ENCODE measurements around the gene CARS2.
"Not testable (repeated sequence)": the region's sequence is repeated elsewhere in the genome, so short reads cannot be mapped to it uniquely, and the experiment has no call there.

CARS2 gene

DNA sequence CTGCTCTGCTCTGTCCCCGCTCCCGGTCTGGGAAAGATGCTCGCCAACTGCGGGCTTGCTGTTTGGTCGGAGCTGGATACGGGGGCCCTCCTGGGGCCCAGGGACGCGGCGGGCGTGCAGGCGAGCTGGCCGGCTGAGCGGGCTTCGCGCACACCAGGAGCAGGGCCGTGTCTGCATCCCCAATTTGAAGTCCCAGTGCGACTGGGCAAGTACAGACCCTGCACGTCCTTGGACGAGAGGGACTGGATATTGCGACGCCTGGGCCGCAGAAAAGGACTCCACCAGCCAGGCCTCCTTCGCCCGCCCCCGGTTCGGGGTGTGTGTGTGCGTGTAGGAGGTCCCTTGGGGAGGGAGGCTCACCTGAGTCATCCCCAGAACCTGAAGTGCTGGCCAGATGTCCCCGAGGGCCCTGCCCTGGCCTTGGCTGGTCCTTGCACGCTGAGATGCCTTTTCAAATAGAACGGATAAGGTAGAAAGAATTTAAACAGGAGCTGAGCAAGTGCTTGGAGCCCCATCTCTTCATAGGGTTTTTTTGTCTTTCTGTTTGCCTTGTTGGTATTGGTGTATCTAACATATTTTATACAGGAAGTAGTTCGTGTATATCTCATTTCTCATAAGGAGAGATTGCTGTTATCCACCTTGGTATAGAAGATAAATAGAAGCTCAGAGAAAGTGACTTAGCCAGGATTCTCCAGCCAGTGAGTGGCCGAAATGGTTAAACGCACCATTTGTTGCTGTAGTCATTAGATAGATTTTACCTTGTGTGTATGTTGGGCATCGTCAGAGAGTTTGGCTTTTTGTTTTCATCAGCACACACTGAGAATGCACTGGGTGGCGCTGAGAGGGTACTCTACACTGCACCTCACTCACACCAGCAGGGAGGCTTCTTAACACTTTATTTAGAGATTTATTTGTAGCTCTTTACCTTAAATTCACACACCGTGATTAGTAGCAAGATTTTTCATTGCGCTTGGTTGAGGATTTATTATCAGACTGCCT is 89.5 kb downstream of the CARS2 start:
- ATAC-seq = peak; percentile 57
- Mint-ChIP-seq H3K4me3 (peak overlapping the region; percentile 96), H3K9me3 (peaks cover 0 to 8% of the 10 kb centered on the region in 2 donors), H3K4me1 (peaks cover 32% of the 10 kb centered on the region), H3K27me3 (no peaks in the 10 kb centered on the region), H3K27ac (peak overlapping the region; percentile 92 to 93)
- peak; percentile 38 to 55 for DNase-seq

DNA sequence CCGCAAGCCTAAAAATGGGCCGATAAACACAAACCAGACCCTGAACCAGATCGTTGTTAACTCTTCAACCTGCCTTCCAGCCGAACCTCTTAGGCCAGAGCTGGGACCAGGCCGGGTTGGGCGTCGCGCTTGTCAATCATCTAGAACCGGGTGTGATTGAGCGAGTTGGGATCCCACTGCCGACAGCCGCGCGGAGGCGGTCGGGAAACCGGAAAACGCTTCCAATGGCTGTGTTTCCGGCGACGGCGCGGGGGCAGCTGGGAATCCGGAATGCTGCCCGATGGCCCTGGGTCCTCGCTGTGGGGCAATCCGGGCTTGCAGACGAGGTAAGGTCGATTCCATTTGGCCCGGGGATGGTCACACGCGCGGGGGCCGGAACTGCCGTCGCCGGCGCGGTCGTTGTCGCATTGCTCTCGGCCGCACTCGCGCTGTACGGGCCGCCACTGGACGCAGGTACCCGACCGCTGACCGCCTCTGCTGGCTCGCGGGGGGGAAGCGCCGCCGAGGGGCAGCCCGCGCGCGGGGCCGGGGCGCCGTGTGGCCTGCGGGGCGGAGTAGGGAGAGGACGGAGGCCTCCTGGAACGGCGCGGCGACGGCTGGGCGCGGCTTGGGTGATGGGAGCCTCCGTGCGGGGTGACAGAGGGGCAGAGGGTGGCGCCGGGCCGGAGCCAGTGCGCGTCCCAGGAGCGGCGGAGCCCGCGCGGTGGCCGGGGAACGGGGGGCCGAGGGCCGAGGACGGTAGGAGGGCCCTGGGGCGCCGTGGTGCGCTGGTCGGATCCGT is 90.4 kb downstream of the CARS2 start, which contains the start of gene NAXD:
Gene NAXD (plus strand): TSS at position 224 of the 781 bp plus-strand sequence. CDS start 57 bp downstream, at position 281.
- peaks cover 32% of the 10 kb centered on the region for H3K4me1 Mint-ChIP-seq
- H3K9me3 Mint-ChIP-seq = peaks cover 0 to 8% of the 10 kb centered on the region in 2 donors
- peak; percentile 80 to 88 for DNase-seq
- peaks cover 8% of the 10 kb centered on the region for H3K27me3 Mint-ChIP-seq
- H3K4me3 Mint-ChIP-seq = peak within 1 kb of the TSS; percentile 96
- ATAC-seq = peak; percentile 94
- H3K27ac Mint-ChIP-seq = peak within 1 kb of the TSS; percentile 97 to 99

GRCh38 chr13:110615005-110615321 is 91.0 kb downstream of the CARS2 start:
- ATAC-seq = no peak
- Mint-ChIP-seq H3K4me1 (peaks cover 27% of the 10 kb centered on the region), H3K27ac (peak overlapping the region; percentile 97 to 99), H3K27me3 (peaks cover 12% of the 10 kb centered on the region), H3K4me3 (peak overlapping the region; percentile 96), H3K9me3 (peaks cover 0 to 8% of the 10 kb centered on the region in 2 donors)
- DNase-seq = no peak

DNA sequence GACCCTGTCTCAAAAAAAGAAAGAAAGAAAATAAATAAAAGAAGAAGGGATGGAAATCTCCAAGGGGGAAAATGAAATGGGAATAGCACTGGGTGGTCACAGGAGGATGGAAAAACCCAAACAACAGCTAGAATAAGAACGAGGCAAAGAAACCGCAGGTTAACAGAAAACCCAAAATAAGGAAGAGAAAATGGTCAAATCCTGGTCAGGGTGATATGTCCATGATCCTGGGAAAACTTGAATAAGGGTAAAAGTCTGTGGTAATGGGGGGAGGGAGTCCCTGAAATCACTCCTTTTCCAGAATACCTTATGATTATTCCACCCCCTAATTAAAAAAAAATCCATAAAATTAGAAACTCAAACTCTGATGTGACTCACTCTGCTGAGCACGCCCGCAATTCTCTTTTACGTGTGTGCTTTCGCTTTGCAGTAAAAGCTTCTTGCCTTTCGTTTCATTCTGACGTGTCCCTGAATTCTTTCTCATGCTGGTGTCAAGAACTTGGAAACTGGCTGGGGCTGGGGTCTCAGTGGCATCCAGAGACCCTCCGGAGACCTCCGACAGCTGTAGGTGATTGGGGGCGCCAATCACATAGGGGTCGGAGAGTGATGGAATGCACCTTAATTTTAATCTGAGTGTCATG is 94.8 kb downstream of the CARS2 start:
- Mint-ChIP-seq H3K4me3 (no peak overlapping the region), H3K4me1 (peaks cover 7% of the 10 kb centered on the region), H3K9me3 (peaks cover 0 to 8% of the 10 kb centered on the region in 2 donors), H3K27ac (no peak overlapping the region), H3K27me3 (peaks cover 12% of the 10 kb centered on the region)
- ATAC-seq = no peak
- DNase-seq = no peak

GRCh38 chr13:110607675-110608224 is 98.2 kb downstream of the CARS2 start:
- DNase-seq (no peak), ATAC-seq (no peak)
- Mint-ChIP-seq H3K9me3 (no peaks in the 10 kb centered on the region), H3K4me3 (no peak overlapping the region), H3K27ac (no peak overlapping the region), H3K4me1 (no peaks in the 10 kb centered on the region), H3K27me3 (peaks cover 22% of the 10 kb centered on the region)

DNA sequence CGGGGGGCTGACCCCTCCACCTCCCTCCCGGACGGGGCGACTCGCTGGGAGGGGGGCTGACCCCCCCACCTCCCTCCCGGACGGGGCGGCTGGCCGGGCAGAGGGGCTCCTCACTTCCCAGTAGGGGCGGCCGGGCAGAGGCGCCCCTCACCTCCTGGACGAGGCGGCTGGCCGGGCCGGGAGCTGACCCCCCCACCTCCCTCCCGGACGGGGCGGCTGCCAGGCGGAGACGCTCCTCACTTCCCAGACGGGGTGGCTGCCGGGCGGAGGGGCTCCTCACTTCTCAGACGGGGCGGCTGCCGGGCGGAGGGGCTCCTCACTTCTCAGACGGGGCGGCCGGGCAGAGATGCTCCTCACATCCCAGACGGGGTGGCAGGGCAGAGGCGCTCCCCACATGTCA is 99.6 kb downstream of the CARS2 start:
- H3K27ac Mint-ChIP-seq, H3K4me1 Mint-ChIP-seq, ATAC-seq, H3K9me3 Mint-ChIP-seq, H3K4me3 Mint-ChIP-seq, DNase-seq: not testable (repeated sequence)
- peaks cover 30% of the 10 kb centered on the region for H3K27me3 Mint-ChIP-seq

GRCh38 chr13:110605132-110605531 is 100.8 kb downstream of the CARS2 start:
- no peak overlapping the region for H3K27ac Mint-ChIP-seq
- no peaks in the 10 kb centered on the region for H3K4me1 Mint-ChIP-seq
- H3K4me3 Mint-ChIP-seq = no peak overlapping the region
- H3K27me3 Mint-ChIP-seq = peaks cover 25% of the 10 kb centered on the region
- no peak for DNase-seq
- H3K9me3 Mint-ChIP-seq = no peaks in the 10 kb centered on the region
- ATAC-seq = no peak

DNA sequence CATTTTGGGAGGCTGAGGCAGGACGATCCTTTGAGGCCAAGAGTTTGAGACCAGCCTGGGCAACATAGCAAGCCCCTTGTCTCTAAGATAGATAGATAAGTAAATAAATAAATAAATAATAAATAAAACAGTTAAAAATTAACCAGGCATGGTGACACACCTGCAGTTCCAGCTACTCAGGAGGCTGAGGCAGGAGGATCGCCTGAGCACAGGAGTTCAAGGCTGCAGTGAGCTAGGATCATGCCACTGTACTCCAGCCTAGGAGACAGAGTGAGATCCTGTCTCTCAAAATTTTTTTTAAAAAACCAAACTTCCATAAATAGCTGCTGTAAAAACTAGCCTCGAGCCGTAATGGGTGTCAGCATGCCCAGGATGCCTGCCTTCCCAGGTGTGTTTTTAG is 104.9 kb downstream of the CARS2 start:
- Mint-ChIP-seq H3K27me3 (peaks cover 25% of the 10 kb centered on the region), H3K4me3 (no peak overlapping the region), H3K27ac (no peak overlapping the region), H3K4me1 (no peaks in the 10 kb centered on the region), H3K9me3 (no peaks in the 10 kb centered on the region)
- no peak for ATAC-seq
- no peak for DNase-seq

DNA sequence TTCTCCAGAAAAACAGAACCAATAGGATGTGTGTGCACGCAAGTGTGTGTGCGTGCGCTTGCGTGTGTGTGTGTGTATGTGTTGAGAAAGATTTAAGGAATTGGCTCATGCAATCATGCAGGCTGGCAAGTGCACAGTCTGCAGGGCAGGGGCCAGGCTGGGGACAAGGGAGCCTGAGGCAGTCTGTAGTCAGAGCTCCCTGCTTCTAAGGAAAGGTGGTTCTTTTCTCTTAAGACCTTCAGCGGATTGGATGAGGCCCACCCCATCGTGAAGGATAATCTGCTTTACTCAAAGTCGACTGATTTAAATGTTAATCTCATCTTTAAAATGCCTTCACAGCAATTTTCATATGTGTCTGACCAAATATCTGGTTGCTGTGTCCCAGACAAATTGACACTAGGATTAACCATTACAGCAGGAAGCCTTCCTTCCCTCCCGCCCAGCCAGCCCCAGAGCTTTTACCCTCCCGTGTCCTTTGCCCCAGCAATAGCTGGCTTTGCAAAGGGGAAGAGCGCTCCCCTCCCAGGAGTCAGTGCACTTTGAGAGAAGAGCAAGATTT is 105.6 kb downstream of the CARS2 start:
- H3K4me3 Mint-ChIP-seq = no peak overlapping the region
- no peak for ATAC-seq
- H3K9me3 Mint-ChIP-seq = no peaks in the 10 kb centered on the region
- H3K27me3 Mint-ChIP-seq = peaks cover 25% of the 10 kb centered on the region
- DNase-seq = no peak
- H3K4me1 Mint-ChIP-seq = no peaks in the 10 kb centered on the region
- peak overlapping the region in 1 of 2 donors; percentile 88 for H3K27ac Mint-ChIP-seq

GRCh38 chr13:110597041-110597689 is 108.8 kb downstream of the CARS2 start:
- peaks cover 18% of the 10 kb centered on the region for H3K27me3 Mint-ChIP-seq
- no peaks in the 10 kb centered on the region for H3K4me1 Mint-ChIP-seq
- no peaks in the 10 kb centered on the region for H3K9me3 Mint-ChIP-seq
- no peak for DNase-seq
- no peak overlapping the region for H3K4me3 Mint-ChIP-seq
- H3K27ac Mint-ChIP-seq = no peak overlapping the region
- ATAC-seq = no peak

DNA sequence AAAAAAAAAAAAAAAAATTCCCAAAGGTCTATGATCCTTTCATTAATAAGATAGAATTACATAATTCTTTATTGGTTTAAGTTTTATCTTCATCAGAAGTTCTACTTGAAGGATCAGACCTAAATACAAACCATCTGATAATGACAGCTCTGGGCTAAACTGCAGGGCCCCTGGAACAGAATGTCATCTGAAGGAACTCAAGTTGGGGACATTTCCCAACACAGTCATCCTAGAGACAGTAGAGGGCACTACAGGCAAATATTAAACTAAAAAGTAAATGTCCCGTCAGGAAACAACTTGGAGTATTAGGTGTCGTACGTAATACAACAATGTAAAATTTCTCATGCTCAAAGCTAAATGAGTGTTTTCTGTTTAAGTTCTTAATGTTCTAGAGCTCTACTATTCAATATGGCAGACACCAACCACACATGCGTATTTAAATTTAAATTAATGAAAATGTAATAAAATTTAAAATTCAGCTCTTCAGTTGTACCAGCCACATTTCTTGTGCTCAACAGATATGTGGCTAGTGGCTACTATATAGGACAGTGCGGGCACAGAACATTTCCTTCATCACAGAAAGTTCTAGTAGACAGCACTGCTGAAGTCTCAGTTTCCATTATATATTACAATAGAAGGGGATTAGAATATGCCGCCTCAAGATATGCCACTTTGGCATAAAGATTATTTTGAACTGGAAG is 112.3 kb downstream of the CARS2 start:
- H3K9me3 Mint-ChIP-seq = no peaks in the 10 kb centered on the region
- peak; percentile 84 for ATAC-seq
- peaks cover 21% of the 10 kb centered on the region for H3K27me3 Mint-ChIP-seq
- no peaks in the 10 kb centered on the region for H3K4me1 Mint-ChIP-seq
- no peak overlapping the region for H3K4me3 Mint-ChIP-seq
- H3K27ac Mint-ChIP-seq = no peak overlapping the region
- no peak for DNase-seq

GRCh38 chr13:110592665-110593064 is 113.3 kb downstream of the CARS2 start:
- Mint-ChIP-seq H3K27me3 (peaks cover 21% of the 10 kb centered on the region), H3K9me3 (no peaks in the 10 kb centered on the region), H3K27ac (peak overlapping the region in 1 of 2 donors; percentile 27), H3K4me3 (no peak overlapping the region), H3K4me1 (no peaks in the 10 kb centered on the region)
- DNase-seq = no peak
- ATAC-seq = no peak

Measured in stimulated activated naive CD8-positive, alpha-beta T cell treated with anti-CD3 and anti-CD28 coated beads, Interleukin-15, amount 100 ng/mL, for 72 hours (primary cell).